Measurements from ENCODE around the gene AKR1C1.

- TF ChIP-seq FOXP2 (optimal IDR thresholded peaks at IDR 0.05; ENCODE audit: borderline replicate concordance, extremely low read depth, extremely low read length, insufficient read depth) (no peak), SIN3A (IDR thresholded peaks at IDR 0.05; ENCODE audit: borderline replicate concordance, insufficient read depth, low read length) (no peak), POLR2AphosphoS5 (IDR thresholded peaks at IDR 0.05; ENCODE audit: low read depth, low read length) (no peak), TAF1 (IDR thresholded peaks at IDR 0.05; ENCODE audit: borderline replicate concordance, insufficient read depth, low read length) (no peak), REST (IDR thresholded peaks at IDR 0.05; ENCODE audit: insufficient read depth in 1 of 2, low read depth in 2 of 2, low read length in 2 of 2) (no peak)
Measured at GRCh38 chr10:4926400-4926799, 36.8 kb upstream of the AKR1C1 start.

Data from PFSK-1 (cell line).